GM18502 (cell line): Measurements from ENCODE around the gene ZNF740.
"Not testable (repeated sequence)": the region's sequence is repeated elsewhere in the genome, so short reads cannot be mapped to it uniquely, and the experiment has no call there.

Experiments used
- ATAC-seq: cut with Tn5 transposase; IDR thresholded peaks from one replicate; pipeline ENCODE4 v1.9.1; 2021; ENCODE audit warnings: mild to moderate bottlenecking; ENCODE audit not compliant: unreplicated experiment, poor library complexity

ZNF740 gene

GRCh38 chr12:53193040-53193439 lies 12.5 kb downstream of the ZNF740 start:
- no peak for ATAC-seq

DNA sequence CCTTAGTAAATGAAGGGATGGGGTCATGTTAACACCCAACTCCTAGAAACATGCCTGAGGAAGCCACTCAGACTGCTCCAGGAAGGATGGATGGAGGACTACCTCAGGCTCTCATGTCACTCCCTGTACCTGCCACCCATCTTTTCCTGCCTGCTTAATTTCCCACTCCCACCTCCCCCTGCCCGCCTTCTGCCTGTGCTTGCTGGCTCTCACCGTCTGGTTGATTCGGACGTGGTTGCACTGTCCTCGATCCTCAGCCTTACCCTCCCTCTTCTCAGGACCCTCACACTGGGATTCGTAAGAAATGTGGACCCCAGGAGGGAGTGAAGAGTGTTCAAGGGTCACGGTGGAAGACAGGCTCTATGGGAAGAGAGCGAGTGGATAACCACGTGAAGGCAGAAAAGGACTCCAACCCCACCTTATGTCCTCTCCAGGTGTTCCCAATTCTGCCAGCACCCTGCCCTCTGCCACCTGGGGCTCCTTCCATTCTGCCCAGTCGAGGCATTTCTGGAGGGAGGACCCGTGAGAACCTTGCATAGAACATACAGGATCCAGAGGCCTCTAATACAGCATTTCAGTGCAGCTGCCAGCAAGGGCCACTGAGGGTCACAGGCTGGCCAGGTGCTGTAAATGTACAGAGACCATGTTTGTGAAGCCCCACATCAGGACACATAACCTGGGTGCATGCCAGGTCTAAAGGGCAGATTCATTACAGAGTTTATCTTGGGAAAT lies 13.6 kb downstream of the ZNF740 start:
- ATAC-seq = no peak

- no peak for ATAC-seq
Observed at GRCh38 chr12:53194973-53195372, 14.5 kb downstream of the ZNF740 start.

GRCh38 chr12:53195516-53196420 lies 15.2 kb downstream of the ZNF740 start:
- ATAC-seq = no peak

DNA sequence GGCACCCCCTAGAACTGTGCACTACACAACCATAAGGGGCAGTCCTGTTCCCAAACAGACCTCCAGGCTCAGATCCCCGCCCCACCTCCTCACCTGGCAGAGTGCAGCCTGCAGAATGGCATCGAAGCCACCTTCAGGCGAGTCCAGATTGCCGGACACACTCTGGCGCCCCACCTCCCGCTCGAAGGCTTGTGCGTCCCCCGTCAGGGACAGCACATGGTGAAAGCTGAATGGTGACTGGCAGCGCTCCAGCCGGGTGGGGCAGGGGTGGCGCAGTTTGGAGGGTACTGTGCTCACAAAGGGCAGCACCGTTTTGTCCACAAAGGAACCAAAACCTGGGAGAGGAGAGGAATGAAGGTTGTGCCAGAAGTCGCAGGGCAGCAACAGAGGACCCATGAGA lies 16.0 kb downstream of the ZNF740 start:
- no peak for ATAC-seq

GRCh38 chr12:53197011-53197640 lies 16.6 kb downstream of the ZNF740 start:
- no peak for ATAC-seq

- no peak for ATAC-seq
Observed at GRCh38 chr12:53198486-53199110, 18.1 kb downstream of the ZNF740 start.

DNA sequence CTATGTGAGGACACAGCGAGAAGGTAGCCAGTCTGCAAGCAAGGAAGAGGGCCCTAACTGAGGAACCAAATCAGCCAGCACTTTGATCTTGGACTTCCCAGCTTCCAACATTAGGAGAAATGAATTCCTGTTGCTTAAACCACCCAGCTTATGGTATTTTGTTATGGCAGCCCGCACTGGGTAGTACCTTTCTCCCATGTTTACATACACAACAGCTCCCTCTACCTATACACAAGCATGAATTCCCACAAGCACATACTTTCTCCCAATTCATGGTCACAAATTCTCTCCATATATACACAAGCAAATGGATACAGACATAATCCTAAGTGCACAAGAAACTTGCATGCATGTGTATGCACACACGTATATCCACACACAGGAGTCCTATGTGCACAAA lies 19.2 kb downstream of the ZNF740 start:
- ATAC-seq = no peak

GRCh38 chr12:53200107-53200457 lies 19.6 kb downstream of the ZNF740 start:
- peak; percentile 30 for ATAC-seq

DNA sequence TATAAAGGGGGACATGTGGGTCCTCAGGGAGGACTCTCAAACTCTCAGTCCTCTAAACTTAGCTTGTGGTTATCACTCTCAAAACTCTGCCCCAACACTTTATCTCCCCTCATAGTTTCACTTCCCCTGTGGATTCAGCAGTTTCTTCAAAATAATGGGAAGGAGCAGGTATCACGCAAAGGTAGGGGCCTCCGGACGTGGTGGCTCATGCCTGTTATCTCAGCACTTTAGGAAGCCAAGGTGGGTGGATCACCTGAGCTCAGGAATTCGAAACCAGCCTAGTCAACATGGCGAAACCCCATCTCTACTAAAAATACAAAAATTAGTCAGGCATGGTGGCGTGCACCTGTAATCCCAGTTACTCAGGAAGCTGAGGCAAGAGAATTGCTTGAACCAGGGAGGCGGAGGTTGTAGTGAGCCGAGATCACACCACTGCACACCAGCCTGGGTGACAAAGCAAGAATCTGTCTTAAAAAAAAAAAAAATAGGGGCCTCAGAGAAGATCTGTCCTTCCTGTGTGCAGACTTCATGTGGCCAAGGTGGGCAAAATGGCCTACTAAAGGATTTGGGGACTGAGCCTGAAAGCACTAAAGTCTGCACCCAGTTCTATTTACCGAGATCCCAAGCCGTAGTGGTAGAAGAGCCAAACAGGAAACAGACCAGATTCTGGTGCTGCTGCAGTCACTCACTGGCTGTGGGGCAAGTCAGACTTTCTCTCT lies 20.1 kb downstream of the ZNF740 start:
- ATAC-seq = peak; percentile 69

DNA sequence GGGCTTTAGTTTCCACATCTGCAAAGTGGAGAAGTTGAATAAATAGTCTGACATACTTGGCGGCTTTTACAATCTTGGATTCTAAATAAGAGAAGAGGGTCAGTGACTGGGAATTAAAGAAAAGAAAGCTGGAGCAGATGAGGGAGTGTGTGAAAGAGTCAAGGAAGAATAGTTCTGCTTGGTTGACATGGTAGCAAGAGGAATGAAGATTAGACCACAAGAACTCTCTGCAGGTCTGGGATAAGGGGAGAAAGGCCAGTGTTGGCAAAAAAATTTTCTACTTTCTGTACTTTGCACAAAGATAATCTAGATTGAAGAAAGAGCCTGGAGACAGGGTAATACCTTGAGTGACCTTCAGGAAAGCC lies 20.6 kb downstream of the ZNF740 start:
- no peak for ATAC-seq

DNA sequence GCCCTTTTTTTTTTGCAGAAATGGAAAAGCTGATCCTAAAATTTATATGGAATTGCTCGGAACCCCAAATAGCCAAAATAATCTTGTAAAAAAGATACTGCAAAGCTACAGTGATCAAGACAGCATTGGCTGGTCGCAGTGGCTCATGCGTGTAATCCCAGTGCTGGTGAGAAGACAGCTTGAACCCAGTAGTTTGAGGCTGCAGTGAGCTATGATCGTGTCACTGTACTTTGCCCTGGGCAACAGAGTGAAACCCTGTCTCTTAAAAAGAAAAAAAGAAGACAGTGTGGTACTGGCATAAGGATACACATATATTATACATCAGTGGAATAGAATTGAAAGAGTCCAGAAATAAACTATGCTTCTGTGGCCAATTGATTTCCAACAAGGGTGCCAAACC lies 21.1 kb downstream of the ZNF740 start:
- no peak for ATAC-seq

DNA sequence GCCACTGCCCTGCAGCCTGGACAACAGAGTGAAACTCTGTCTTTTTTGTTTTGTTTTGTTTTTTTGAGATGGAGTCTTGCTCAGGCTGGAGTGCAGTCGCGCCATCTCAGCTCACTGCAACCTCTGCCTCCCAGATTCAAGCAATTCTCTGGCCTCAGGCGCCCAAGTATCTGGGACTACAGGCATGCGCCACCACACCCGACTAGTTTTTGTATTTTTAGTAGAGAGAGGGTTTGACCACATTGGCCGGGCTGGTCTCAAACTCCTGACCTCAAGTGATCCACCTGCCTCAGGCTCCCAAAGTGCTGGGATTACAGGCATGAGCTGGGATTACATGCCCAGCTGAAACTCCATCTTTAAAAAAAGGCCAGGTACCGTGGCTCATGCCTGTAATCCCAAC lies 21.8 kb downstream of the ZNF740 start:
- not testable (repeated sequence) for ATAC-seq

GRCh38 chr12:53204351-53204750 lies 23.8 kb downstream of the ZNF740 start:
- no peak for ATAC-seq

DNA sequence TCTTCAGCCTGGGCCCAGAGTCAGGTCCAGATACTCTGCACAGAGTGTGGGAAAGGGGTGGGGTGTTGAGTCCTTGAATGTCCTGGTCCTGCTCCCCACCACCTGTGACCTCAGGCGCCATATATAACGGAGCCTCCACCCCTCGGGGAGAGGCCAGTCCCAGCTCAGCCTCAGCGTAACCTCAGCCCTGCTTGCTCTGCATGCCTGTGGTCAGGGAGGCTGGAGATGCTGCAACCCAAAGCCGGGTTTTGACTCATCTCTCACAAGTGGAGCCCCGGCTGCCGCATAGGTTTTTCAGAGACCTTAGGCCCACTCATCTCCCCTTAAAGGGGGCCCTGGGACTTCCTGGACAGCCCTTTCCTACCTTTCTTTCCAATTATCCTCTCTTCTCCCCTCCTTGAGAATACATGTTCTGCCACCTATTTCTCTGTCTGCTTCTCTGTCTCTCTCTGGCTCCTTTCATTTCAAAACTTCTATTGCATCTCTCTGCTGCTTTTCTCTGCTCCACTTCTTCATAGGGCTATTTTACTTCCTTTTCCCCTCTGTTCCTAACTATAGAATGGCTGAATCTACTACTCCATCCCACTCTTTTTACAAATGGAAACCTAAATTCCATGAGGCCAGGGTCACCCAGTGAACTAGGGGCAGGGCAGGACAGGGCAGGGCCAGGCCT lies 25.4 kb downstream of the ZNF740 start:
- ATAC-seq = peak; percentile 75

- peak; percentile 53 for ATAC-seq
Observed at GRCh38 chr12:53207042-53207441, 26.5 kb downstream of the ZNF740 start, which contains the start of gene ITGB7. Gene ITGB7 (minus strand): TSS chr12:53207251. CDS start chr12:53200443, 6,808 bp downstream.

DNA sequence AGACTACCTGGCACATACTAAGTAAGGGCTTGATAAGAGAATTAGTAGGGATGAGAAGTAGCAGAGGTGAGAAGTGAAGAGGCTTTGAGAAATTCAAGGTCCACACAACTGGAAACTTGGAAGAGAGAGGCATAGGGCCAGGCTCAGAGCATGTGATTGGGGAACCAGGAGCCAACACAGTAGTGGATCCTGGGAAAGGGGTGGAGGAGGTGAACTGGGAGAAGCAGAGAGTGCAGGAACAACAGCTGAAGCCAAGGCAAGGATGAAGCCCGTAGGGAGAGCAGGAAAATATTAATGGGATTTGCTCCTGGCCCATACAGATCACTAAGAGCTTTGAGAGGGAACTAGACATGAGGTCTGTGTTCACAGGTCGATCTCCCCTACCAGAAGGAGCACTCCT lies 27.9 kb downstream of the ZNF740 start:
- no peak for ATAC-seq

- peak; percentile 39 for ATAC-seq
Observed at GRCh38 chr12:53208877-53209463, 28.4 kb downstream of the ZNF740 start.

DNA sequence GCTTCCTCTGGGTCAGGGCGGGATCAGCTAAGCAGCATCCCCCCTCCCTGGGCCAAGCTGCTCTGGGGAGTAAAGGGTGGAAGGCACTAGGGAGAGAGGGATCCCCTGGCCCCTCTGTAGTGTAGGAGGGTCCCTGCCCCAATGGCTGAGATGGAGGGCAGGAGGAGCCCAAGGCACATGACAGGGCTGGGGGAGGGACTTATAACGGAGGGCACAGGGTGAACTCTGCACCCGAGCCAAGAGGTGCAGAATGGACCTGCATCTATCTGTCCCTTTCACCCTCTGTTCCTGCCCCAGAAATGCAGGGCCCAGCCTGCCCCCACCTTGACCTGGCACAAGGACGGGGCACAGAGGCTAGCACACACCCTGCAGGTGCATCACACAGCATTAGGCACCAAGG lies 30.3 kb downstream of the ZNF740 start:
- ATAC-seq = no peak
